Measurements from ENCODE around the gene ESRRB. TPM values are rescaled to one million over a fixed set of nuclear protein-coding genes. Genes with fewer than 3 reads are reported as not detected.

ESRRB gene
- total RNA-seq, 1 donor from 2014 or later, result 1.7 TPM

GRCh38 chr14:76510181-76510580 lies 134.2 kb downstream of the ESRRB start:
- DNase-seq, result no peak
- no peaks in the 10 kb centered on the region for H3K27me3 Mint-ChIP-seq (ENCODE audit: unreplicated experiment)

DNA sequence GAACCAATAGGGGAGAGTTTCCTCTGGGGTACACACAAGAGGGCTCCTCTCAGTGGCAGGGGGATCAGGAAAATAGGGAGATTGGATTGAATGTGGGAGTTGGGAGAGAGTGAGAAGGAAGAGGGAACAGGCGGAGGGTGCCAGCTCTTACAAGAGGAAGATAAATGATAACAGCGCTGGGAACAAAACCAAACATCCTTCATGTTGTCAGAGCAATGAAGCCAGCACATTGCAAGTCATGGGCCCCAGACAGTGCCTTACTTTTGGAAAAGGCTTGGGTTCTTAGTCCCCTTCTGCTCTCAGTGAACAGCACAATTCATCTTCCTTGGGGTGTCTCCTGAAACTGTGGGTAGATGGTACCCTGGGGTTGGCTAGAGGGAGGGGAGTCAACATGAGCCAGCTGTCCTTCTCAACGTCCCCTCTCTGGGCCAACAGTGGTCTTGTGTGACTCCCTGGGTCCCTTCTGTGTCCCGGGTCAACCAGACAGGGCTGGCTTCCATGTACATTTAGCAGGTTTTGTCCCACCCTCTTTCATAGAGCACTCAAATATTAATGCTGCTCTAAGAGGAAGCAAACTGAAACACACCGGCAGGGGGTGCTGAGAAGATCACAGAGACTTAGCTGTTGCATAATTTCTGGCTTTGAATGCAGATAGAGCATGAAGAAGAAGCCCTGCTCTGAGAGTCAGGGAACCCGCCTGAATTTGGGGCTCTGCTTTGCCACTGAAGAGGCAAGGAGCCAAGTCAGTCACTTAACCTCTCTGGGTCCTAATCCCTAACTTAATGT lies 138.5 kb downstream of the ESRRB start:
- no peak for DNase-seq
- no peak overlapping the region for H3K4me3 Mint-ChIP-seq (ENCODE audit: unreplicated experiment)
- no peaks in the 10 kb centered on the region for H3K36me3 Mint-ChIP-seq (ENCODE audit: unreplicated experiment)
- no peaks in the 10 kb centered on the region for H3K27me3 Mint-ChIP-seq (ENCODE audit: unreplicated experiment)
- peaks cover 2% of the 10 kb centered on the region for H3K9me3 Mint-ChIP-seq (ENCODE audit: unreplicated experiment)
- no peak for TF ChIP-seq CTCF (IDR thresholded peaks at IDR 0.05; ENCODE audit: partially characterized antibody, unreplicated experiment)
- H3K4me1 Mint-ChIP-seq (ENCODE audit: low read depth, unreplicated experiment), result no peaks in the 10 kb centered on the region
- no peak overlapping the region for H3K27ac Mint-ChIP-seq (ENCODE audit: unreplicated experiment)

More at GRCh38 chr14:76510181-76510580, 134.2 kb downstream of the ESRRB start:
- H3K4me3 Mint-ChIP-seq (ENCODE audit: unreplicated experiment), result no peak overlapping the region
- no peaks in the 10 kb centered on the region for H3K36me3 Mint-ChIP-seq (ENCODE audit: unreplicated experiment)
- H3K9me3 Mint-ChIP-seq (ENCODE audit: unreplicated experiment), result no peaks in the 10 kb centered on the region
- TF ChIP-seq CTCF (IDR thresholded peaks at IDR 0.05; ENCODE audit: partially characterized antibody, unreplicated experiment), result no peak
- H3K27ac Mint-ChIP-seq (ENCODE audit: unreplicated experiment), result no peak overlapping the region
- peaks cover 3% of the 10 kb centered on the region for H3K4me1 Mint-ChIP-seq (ENCODE audit: low read depth, unreplicated experiment)

GRCh38 chr14:76516884-76517283 lies 140.9 kb downstream of the ESRRB start:
- no peaks in the 10 kb centered on the region for H3K36me3 Mint-ChIP-seq (ENCODE audit: unreplicated experiment)
- no peak overlapping the region for H3K27ac Mint-ChIP-seq (ENCODE audit: unreplicated experiment)
- no peaks in the 10 kb centered on the region for H3K4me1 Mint-ChIP-seq (ENCODE audit: low read depth, unreplicated experiment)

GRCh38 chr14:76518366-76518765 lies 142.4 kb downstream of the ESRRB start:
- H3K9me3 Mint-ChIP-seq (ENCODE audit: unreplicated experiment), result peaks cover 3% of the 10 kb centered on the region
- TF ChIP-seq CTCF (IDR thresholded peaks at IDR 0.05; ENCODE audit: partially characterized antibody, unreplicated experiment), result no peak
- no peaks in the 10 kb centered on the region for H3K4me1 Mint-ChIP-seq (ENCODE audit: low read depth, unreplicated experiment)
- H3K27me3 Mint-ChIP-seq (ENCODE audit: unreplicated experiment), result peaks cover 2% of the 10 kb centered on the region
- H3K4me3 Mint-ChIP-seq (ENCODE audit: unreplicated experiment), result no peak overlapping the region
- H3K36me3 Mint-ChIP-seq (ENCODE audit: unreplicated experiment), result no peaks in the 10 kb centered on the region
- no peak for DNase-seq
- no peak overlapping the region for H3K27ac Mint-ChIP-seq (ENCODE audit: unreplicated experiment)

More at GRCh38 chr14:76516884-76517283, 140.9 kb downstream of the ESRRB start:
- Mint-ChIP-seq H3K4me3 (ENCODE audit: unreplicated experiment) (no peak overlapping the region), H3K27me3 (ENCODE audit: unreplicated experiment) (peaks cover 2% of the 10 kb centered on the region), H3K9me3 (ENCODE audit: unreplicated experiment) (peaks cover 3% of the 10 kb centered on the region)
- no peak for TF ChIP-seq CTCF (IDR thresholded peaks at IDR 0.05; ENCODE audit: partially characterized antibody, unreplicated experiment)
- no peak for DNase-seq

DNA sequence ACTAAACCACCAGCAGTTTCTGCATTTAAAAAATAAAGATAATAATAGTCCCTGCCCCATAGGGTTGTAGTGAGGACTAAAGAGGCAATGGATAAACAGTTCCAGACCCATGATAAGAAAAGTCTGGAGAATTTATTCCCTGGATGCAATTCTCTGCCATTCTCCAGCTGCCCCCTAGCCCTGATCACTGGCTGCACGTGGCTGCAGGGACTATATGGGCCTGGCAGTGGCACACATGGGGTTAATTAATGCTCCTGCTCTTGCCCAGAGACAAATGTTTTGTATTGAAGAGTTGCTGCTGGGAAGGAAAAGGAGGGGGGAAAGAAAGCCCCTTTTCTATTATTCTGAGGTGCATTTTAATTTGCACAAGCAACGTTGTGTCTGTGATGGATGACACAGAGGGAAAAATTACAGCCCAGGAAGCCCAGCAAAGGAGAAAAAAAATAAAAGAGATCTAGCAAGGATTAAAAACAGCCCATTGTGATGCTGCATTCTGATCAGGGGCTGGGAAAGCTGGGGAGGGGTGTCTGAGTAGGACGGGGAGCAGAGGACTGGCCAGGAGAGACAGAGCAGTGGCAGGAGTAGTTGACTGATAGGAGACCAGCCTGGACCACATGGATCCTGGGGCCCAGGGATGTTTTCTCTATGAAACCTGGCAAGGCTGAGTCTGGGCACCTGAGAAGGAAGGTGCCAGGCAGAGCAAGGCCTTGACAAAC lies 149.3 kb downstream of the ESRRB start:
- H3K27ac Mint-ChIP-seq (ENCODE audit: unreplicated experiment), result no peak overlapping the region
- no peaks in the 10 kb centered on the region for H3K4me1 Mint-ChIP-seq (ENCODE audit: low read depth, unreplicated experiment)
- no peaks in the 10 kb centered on the region for H3K36me3 Mint-ChIP-seq (ENCODE audit: unreplicated experiment)
- TF ChIP-seq CTCF (IDR thresholded peaks at IDR 0.05; ENCODE audit: partially characterized antibody, unreplicated experiment), result no peak
- H3K27me3 Mint-ChIP-seq (ENCODE audit: unreplicated experiment), result peaks cover 2% of the 10 kb centered on the region
- H3K9me3 Mint-ChIP-seq (ENCODE audit: unreplicated experiment), result peaks cover 4% of the 10 kb centered on the region
- no peak for DNase-seq
- H3K4me3 Mint-ChIP-seq (ENCODE audit: unreplicated experiment), result no peak overlapping the region
